Endometrial microvascular endothelial cells (primary cell): ENCODE results near the gene SH3BGRL. TPM values are rescaled to one million over a fixed set of nuclear protein-coding genes. Genes with fewer than 3 reads are reported as not detected.
"Not testable (repeated sequence)": the region's sequence is repeated elsewhere in the genome, so short reads cannot be mapped to it uniquely, and the experiment has no call there.

Experiments used
- in situ Hi-C: cut with HindIII; loops from 2 replicates; pipeline ENCODE4 v1.10.0; 2017; ENCODE audit warnings: low sequenced_read_pairs, low pct_unique_long_range_greater_than_20kb; ENCODE audit errors: inconsistent ontology term
- total RNA-seq: library from RNA; depleted of rRNA; stranded (reverse); fragments of >200 nt; gene quantifications from one replicate; pipeline ENCODE4 v1.2.3, GENCODE V29; 2015; ENCODE audit errors: inconsistent ontology term

Gene SH3BGRL
- total RNA-seq, 1 donor from 2014 or later: 66.6 TPM

DNA sequence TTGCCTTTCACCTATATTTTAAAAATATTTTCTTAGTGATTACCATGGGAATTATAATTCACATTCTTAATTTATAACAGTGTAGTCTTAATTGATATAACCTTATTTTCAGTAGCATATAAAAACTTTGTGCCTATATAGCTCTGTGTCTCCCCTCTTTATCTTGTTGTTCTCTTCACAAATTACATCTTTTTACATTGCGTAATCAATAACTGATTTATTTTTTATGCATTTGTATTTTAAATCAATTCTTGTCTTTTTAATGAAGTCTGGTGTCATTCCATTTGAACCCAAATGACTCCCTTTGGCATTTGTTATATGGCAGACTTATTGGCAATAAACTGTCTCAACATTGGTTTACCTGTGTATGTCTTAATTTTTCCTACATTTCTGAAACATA is 137.0 kb downstream of the SH3BGRL start:
- in situ Hi-C loops: no loop called here

- in situ Hi-C loops: not testable (repeated sequence)
Observed at GRCh38 chrX:81345296-81345695, 143.4 kb downstream of the SH3BGRL start.

Other genes with a start within 250 kb of the SH3BGRL start
- 3.1 TPM for gene HMGN5, start 189 bp upstream of the SH3BGRL start, total RNA-seq